ENCODE measurements around the gene ITPKB. TPM values are rescaled to one million over a fixed set of nuclear protein-coding genes. Genes with fewer than 3 reads are reported as not detected.

The ITPKB gene
- total RNA-seq, 4 donors from 2014 or later = 22.2 to 68.6 (median 31.5) TPM

- no peak for DNase-seq (ENCODE audit: low spot score)
- TF ChIP-seq CTCF (IDR thresholded peaks at IDR 0.05) = no peak
- ATAC-seq (ENCODE audit: low FRiP score) = no peak
These were observed 104.4 kb downstream of the ITPKB start for GRCh38 chr1:226634611-226635246.

- ATAC-seq (ENCODE audit: low FRiP score) (peak; percentile 75), DNase-seq (ENCODE audit: low spot score) (peak; percentile 92)
- peak in 2 of 3 donors; percentile 69 to 96 for TF ChIP-seq CTCF (IDR thresholded peaks at IDR 0.05)
These were observed 104.9 kb downstream of the ITPKB start for GRCh38 chr1:226634166-226634588.

GRCh38 chr1:226633541-226634165, 105.4 kb downstream of the ITPKB start:
- DNase-seq (ENCODE audit: low spot score) = no peak
- TF ChIP-seq CTCF (IDR thresholded peaks at IDR 0.05) = no peak
- peak; percentile 13 for ATAC-seq (ENCODE audit: low FRiP score)

- ATAC-seq (ENCODE audit: low FRiP score) = no peak
- no peak for DNase-seq (ENCODE audit: low spot score)
These were observed 106.1 kb downstream of the ITPKB start for GRCh38 chr1:226632922-226633351.

GRCh38 chr1:226632169-226632879, 106.8 kb downstream of the ITPKB start:
- no peak for TF ChIP-seq CTCF (IDR thresholded peaks at IDR 0.05)
- DNase-seq (ENCODE audit: low spot score) (no peak), ATAC-seq (ENCODE audit: low FRiP score) (no peak)

More at GRCh38 chr1:226632922-226633351, 106.1 kb downstream of the ITPKB start:
- TF ChIP-seq CTCF (IDR thresholded peaks at IDR 0.05) = no peak

- DNase-seq (ENCODE audit: low spot score) (no peak), ATAC-seq (ENCODE audit: low FRiP score) (no peak)
- no peak for TF ChIP-seq CTCF (IDR thresholded peaks at IDR 0.05)
These were observed 107.7 kb downstream of the ITPKB start for GRCh38 chr1:226631229-226632000.
